ENCODE data around the gene ABHD1.

- TF ChIP-seq CTCF (IDR thresholded peaks at IDR 0.05) (no peak), POLR2AphosphoS5 (IDR thresholded peaks at IDR 0.05; ENCODE audit: low read depth, low read length) (no peak), REST (IDR thresholded peaks at IDR 0.05; ENCODE audit: insufficient read depth in 1 of 2, low read depth in 2 of 2, low read length in 1 of 2) (no peak)
These were observed 51.7 kb downstream of the ABHD1 start for GRCh38 chr2:27175330-27175729.
